Daoy (cell line): ENCODE data around the gene BEND2. TPM values are rescaled to one million over a fixed set of nuclear protein-coding genes. Genes with fewer than 3 reads are reported as not detected.

ENCODE experiments used
- DNase-seq: peaks from one replicate; pipeline ENCODE4 v3.0.0-alpha.2; 2015; ENCODE audit warnings: low read depth
- total RNA-seq: library from RNA; depleted of rRNA; stranded (reverse); fragments of >200 nt; shearing (Covaris generic); gene quantifications from 2 replicates; pipeline ENCODE4 v1.2.3, GENCODE V29; 2014; rRNA removed

BEND2 gene
- total RNA-seq, 1 experiment from 2014 or later = not detected

GRCh38 chrX:18136816-18137215, 83.9 kb downstream of the BEND2 start:
- no peak for DNase-seq

GRCh38 chrX:18133605-18134004, 87.1 kb downstream of the BEND2 start:
- no peak for DNase-seq

DNA sequence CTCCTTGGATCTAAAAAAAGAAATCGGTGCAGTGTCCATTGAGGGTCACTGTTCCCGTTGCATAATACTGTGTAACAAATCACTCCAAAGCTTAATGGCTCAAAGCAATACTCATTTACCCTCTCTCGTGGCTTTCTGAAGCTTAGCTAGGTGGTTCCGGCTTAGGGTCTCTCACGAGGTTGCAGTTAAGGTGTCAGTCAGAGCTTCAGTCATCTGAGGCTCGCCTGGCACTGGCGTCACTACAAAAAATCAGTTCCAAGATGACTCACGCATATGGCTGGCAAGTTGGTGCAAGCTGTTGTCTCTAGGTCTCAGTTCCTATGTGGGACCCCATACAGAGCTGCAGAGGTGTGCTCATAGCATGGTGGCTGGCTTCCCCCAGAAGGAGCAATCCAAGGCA, 91.0 kb downstream of the BEND2 start:
- DNase-seq = peak; percentile 20

GRCh38 chrX:18126971-18127370, 93.7 kb downstream of the BEND2 start:
- DNase-seq = no peak

GRCh38 chrX:18119856-18120255, 100.8 kb downstream of the BEND2 start:
- DNase-seq = no peak

Other genes with a start within 250 kb of the BEND2 start
- gene SCML2, start 133.8 kb upstream of the BEND2 start, total RNA-seq = 4.5 and 5.0 TPM in 2 replicates
- 0.98 and 2.1 TPM in 2 replicates for gene CDKL5, start 204.7 kb upstream of the BEND2 start, total RNA-seq